Measurements from ENCODE around the gene PLCB1. TPM values are rescaled to one million over a fixed set of nuclear protein-coding genes. Genes with fewer than 3 reads are reported as not detected.

PLCB1 gene
- total RNA-seq, 4 donors from 2014 or later, result 72.9 to 115 (median 76.3) TPM

GRCh38 chr20:8930726-8931125, 798.7 kb downstream of the PLCB1 start:
- Histone ChIP-seq H3K36me3 (no peaks in the 10 kb centered on the region), H3K27ac (replicated peaks in 1 of 4) (no peak overlapping the region), H3K4me3 (no peak overlapping the region), H3K9me3 (no peaks in the 10 kb centered on the region), H3K27me3 (no peaks in the 10 kb centered on the region), H3K4me1 (peaks cover 0 to 20% (median 18%) of the 10 kb centered on the region in 4 donors)
- intact Hi-C loops (cut with DNase I), result no loop called here
- TF ChIP-seq POLR2A (IDR thresholded peaks at IDR 0.05; ENCODE audit: low read depth) (no peak), CTCF (IDR thresholded peaks at IDR 0.05) (no peak), EP300 (IDR thresholded peaks at IDR 0.05) (no peak), POLR2AphosphoS5 (IDR thresholded peaks at IDR 0.05) (no peak)
- DNase-seq (ENCODE audit: extremely low spot score), result no peak
- WGBS, result 75% methylated on average over 2 of the region's 2 CpGs

- Histone ChIP-seq H3K4me1 (peaks cover 0 to 20% (median 18%) of the 10 kb centered on the region in 4 donors), H3K36me3 (no peaks in the 10 kb centered on the region), H3K9me3 (no peaks in the 10 kb centered on the region), H3K4me3 (no peak overlapping the region), H3K27ac (replicated peaks in 1 of 4) (peak overlapping the region in 3 of 4 donors; percentile 46 to 70 (median 56)), H3K27me3 (no peaks in the 10 kb centered on the region)
- intact Hi-C loops (cut with DNase I), result no loop called here
- TF ChIP-seq POLR2AphosphoS5 (IDR thresholded peaks at IDR 0.05) (peak in 1 of 2 donors; percentile 9), CTCF (IDR thresholded peaks at IDR 0.05) (no peak)
- DNase-seq (ENCODE audit: extremely low spot score), result no peak
- 51% methylated on average over 3 of the region's 3 CpGs for WGBS
Observed at GRCh38 chr20:8932192-8933165, 800.4 kb downstream of the PLCB1 start.

GRCh38 chr20:8933381-8933807, 801.3 kb downstream of the PLCB1 start:
- TF ChIP-seq POLR2A (IDR thresholded peaks at IDR 0.05; ENCODE audit: low read depth), result no peak
- peak; percentile 32 to 34 for TF ChIP-seq POLR2AphosphoS5 (IDR thresholded peaks at IDR 0.05)
- Histone ChIP-seq H3K27ac (replicated peaks in 1 of 4) (peak overlapping the region in 3 of 4 donors; percentile 46 to 70 (median 56)), H3K4me1 (peaks cover 0 to 20% (median 18%) of the 10 kb centered on the region in 4 donors), H3K36me3 (no peaks in the 10 kb centered on the region), H3K9me3 (no peaks in the 10 kb centered on the region), H3K4me3 (no peak overlapping the region), H3K27me3 (no peaks in the 10 kb centered on the region)
- intact Hi-C loops (cut with DNase I), result no loop called here
- DNase-seq (ENCODE audit: extremely low spot score), result no peak
- 31% methylated on average over 1 of the region's 1 CpG for WGBS

GRCh38 chr20:8934362-8934761, 802.3 kb downstream of the PLCB1 start:
- H3K27ac ChIP-seq (replicated peaks in 1 of 4), result peak overlapping the region in 2 of 4 donors; percentile 8 to 16
- intact Hi-C loops (cut with DNase I), result no loop called here

More at GRCh38 chr20:8934362-8934761, 802.3 kb downstream of the PLCB1 start:
- TF ChIP-seq EP300 (IDR thresholded peaks at IDR 0.05), result no peak
- TF ChIP-seq CTCF (IDR thresholded peaks at IDR 0.05), result no peak
- no peak for TF ChIP-seq POLR2AphosphoS5 (IDR thresholded peaks at IDR 0.05)
- no peak for TF ChIP-seq POLR2A (IDR thresholded peaks at IDR 0.05; ENCODE audit: low read depth)
- 86% methylated on average over 4 of the region's 4 CpGs for WGBS
- peaks cover 0 to 20% (median 18%) of the 10 kb centered on the region in 4 donors for H3K4me1 ChIP-seq
- H3K9me3 ChIP-seq, result no peaks in the 10 kb centered on the region
- no peaks in the 10 kb centered on the region for H3K36me3 ChIP-seq
- H3K4me3 ChIP-seq, result no peak overlapping the region
- H3K27me3 ChIP-seq, result no peaks in the 10 kb centered on the region
- no peak for DNase-seq (ENCODE audit: extremely low spot score)

Small RNAs within 50 kb of the gene (small RNA-seq; reads per million reads assigned to genes)
- gene AL445567.1 (0 reads per million in 3 donors), gene RNU105B (0 reads per million in 3 donors)

Other genes starting within 250 kb of the PLCB1 start
- not detected for gene HAO1, start 191.8 kb upstream of the PLCB1 start, total RNA-seq
- 10 to 100 TPM; 48.1 to 70.6 (median 56.9) TPM for gene TMX4, start 112.5 kb upstream of the PLCB1 start, total RNA-seq

All from esophagus muscularis mucosa (tissue), 4 donors.